GM04504 (cell line): ENCODE measurements around the gene KIF23.
"Not testable (repeated sequence)": the region's sequence is repeated elsewhere in the genome, so short reads cannot be mapped to it uniquely, and the experiment has no call there.

Experiments used
- DNase-seq: peaks from one replicate; pipeline ENCODE4 v3.0.0-alpha.2; 2012; ENCODE audit warnings: low read depth

Gene KIF23

GRCh38 chr15:69434679-69435078 lies 20.5 kb downstream of the KIF23 start:
- no peak for DNase-seq

- no peak for DNase-seq
Measured at GRCh38 chr15:69435985-69436384, 21.8 kb downstream of the KIF23 start.

GRCh38 chr15:69436951-69437350 lies 22.8 kb downstream of the KIF23 start:
- DNase-seq, result no peak

- no peak for DNase-seq
Measured at GRCh38 chr15:69439623-69440022, 25.5 kb downstream of the KIF23 start.

- no peak for DNase-seq
Measured at GRCh38 chr15:69443032-69443611, 29.0 kb downstream of the KIF23 start.

- DNase-seq, result no peak
Measured at GRCh38 chr15:69444686-69445085, 30.5 kb downstream of the KIF23 start.

GRCh38 chr15:69446953-69447352 lies 32.8 kb downstream of the KIF23 start:
- no peak for DNase-seq

GRCh38 chr15:69450221-69450620 lies 36.1 kb downstream of the KIF23 start:
- not testable (repeated sequence) for DNase-seq

- no peak for DNase-seq
Measured at GRCh38 chr15:69450968-69451695, 37.0 kb downstream of the KIF23 start.

- peak; percentile 24 for DNase-seq
Measured at GRCh38 chr15:69451951-69452691, 38.0 kb downstream of the KIF23 start.

- peak; percentile 90 for DNase-seq
Measured at GRCh38 chr15:69452692-69453521, 38.8 kb downstream of the KIF23 start, which contains the start of gene RPLP1. RPLP1 (plus strand) TSS chr15:69452818; CDS start chr15:69452949, 131 bp downstream.

GRCh38 chr15:69454953-69455352 lies 40.8 kb downstream of the KIF23 start:
- no peak for DNase-seq

- no peak for DNase-seq
Measured at GRCh38 chr15:69456208-69457166, 42.3 kb downstream of the KIF23 start.

- DNase-seq, result no peak
Measured at GRCh38 chr15:69457304-69458280, 43.4 kb downstream of the KIF23 start.

- no peak for DNase-seq
Measured at GRCh38 chr15:69459066-69459465, 44.9 kb downstream of the KIF23 start.

GRCh38 chr15:69460481-69460880 lies 46.3 kb downstream of the KIF23 start:
- no peak for DNase-seq

- no peak for DNase-seq
Measured at GRCh38 chr15:69462030-69462492, 47.9 kb downstream of the KIF23 start.

- peak; percentile 97 for DNase-seq
Measured at GRCh38 chr15:69462493-69463181, 48.5 kb downstream of the KIF23 start.

- no peak for DNase-seq
Measured at GRCh38 chr15:69463182-69463756, 49.1 kb downstream of the KIF23 start.
